ENCODE measurements around the gene PSMG2. TPM values are rescaled to one million over a fixed set of nuclear protein-coding genes. Genes with fewer than 3 reads are reported as not detected.
A peak's percentile ranks its signal among the peaks of the same experiment; 100 is the strongest.

PSMG2 gene
- total and polyA plus RNA-seq, 9 of the 15 experiments (the other 6 are each of a cell fraction or from before 2014, with no cell fraction given), result 59.9 to 271 (median 111) TPM

- TF ChIP-seq, protein P1, sequence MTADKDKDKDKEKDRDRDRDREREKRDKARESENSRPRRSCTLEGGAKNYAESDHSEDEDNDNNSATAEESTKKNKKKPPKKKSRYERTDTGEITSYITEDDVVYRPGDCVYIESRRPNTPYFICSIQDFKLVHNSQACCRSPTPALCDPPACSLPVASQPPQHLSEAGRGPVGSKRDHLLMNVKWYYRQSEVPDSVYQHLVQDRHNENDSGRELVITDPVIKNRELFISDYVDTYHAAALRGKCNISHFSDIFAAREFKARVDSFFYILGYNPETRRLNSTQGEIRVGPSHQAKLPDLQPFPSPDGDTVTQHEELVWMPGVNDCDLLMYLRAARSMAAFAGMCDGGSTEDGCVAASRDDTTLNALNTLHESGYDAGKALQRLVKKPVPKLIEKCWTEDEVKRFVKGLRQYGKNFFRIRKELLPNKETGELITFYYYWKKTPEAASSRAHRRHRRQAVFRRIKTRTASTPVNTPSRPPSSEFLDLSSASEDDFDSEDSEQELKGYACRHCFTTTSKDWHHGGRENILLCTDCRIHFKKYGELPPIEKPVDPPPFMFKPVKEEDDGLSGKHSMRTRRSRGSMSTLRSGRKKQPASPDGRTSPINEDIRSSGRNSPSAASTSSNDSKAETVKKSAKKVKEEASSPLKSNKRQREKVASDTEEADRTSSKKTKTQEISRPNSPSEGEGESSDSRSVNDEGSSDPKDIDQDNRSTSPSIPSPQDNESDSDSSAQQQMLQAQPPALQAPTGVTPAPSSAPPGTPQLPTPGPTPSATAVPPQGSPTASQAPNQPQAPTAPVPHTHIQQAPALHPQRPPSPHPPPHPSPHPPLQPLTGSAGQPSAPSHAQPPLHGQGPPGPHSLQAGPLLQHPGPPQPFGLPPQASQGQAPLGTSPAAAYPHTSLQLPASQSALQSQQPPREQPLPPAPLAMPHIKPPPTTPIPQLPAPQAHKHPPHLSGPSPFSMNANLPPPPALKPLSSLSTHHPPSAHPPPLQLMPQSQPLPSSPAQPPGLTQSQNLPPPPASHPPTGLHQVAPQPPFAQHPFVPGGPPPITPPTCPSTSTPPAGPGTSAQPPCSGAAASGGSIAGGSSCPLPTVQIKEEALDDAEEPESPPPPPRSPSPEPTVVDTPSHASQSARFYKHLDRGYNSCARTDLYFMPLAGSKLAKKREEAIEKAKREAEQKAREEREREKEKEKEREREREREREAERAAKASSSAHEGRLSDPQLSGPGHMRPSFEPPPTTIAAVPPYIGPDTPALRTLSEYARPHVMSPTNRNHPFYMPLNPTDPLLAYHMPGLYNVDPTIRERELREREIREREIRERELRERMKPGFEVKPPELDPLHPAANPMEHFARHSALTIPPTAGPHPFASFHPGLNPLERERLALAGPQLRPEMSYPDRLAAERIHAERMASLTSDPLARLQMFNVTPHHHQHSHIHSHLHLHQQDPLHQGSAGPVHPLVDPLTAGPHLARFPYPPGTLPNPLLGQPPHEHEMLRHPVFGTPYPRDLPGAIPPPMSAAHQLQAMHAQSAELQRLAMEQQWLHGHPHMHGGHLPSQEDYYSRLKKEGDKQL (CRISPR knock-in tag; IDR thresholded peaks at IDR 0.05; ENCODE audit: borderline replicate concordance), result no peak
- TF ChIP-seq CEBPG (CRISPR knock-in tag; IDR thresholded peaks at IDR 0.05), result no peak
- TF ChIP-seq CEBPG (tag; conservative IDR thresholded peaks at IDR 0.05 in 1 of 2, IDR thresholded peaks at IDR 0.05 in 1 of 2), result no peak
- TF ChIP-seq, protein P2, sequence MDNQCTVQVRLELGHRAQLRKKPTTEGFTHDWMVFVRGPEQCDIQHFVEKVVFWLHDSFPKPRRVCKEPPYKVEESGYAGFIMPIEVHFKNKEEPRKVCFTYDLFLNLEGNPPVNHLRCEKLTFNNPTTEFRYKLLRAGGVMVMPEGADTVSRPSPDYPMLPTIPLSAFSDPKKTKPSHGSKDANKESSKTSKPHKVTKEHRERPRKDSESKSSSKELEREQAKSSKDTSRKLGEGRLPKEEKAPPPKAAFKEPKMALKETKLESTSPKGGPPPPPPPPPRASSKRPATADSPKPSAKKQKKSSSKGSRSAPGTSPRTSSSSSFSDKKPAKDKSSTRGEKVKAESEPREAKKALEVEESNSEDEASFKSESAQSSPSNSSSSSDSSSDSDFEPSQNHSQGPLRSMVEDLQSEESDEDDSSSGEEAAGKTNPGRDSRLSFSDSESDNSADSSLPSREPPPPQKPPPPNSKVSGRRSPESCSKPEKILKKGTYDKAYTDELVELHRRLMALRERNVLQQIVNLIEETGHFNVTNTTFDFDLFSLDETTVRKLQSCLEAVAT (IDR thresholded peaks at IDR 0.05), result no peak
- no peak for TF ChIP-seq ETV5 (CRISPR knock-in tag; IDR thresholded peaks at IDR 0.05; ENCODE audit: low read depth)
- peak; percentile 35 for TF ChIP-seq HNRNPLL (IDR thresholded peaks at IDR 0.05; ENCODE audit: low read depth, low read length, poor library complexity, severe bottlenecking)
- TF ChIP-seq FOXJ2 (tag; IDR thresholded peaks at IDR 0.05), result no peak
- no peak for TF ChIP-seq RCOR1 (IDR thresholded peaks at IDR 0.05; ENCODE audit: borderline replicate concordance in 1 of 2, low read depth in 2 of 2, low read length in 2 of 2)
- no peak for TF ChIP-seq DIDO1 (tag; IDR thresholded peaks at IDR 0.05; ENCODE audit: low read depth)
- no peak for TF ChIP-seq ZNF445 (CRISPR knock-in tag; IDR thresholded peaks at IDR 0.05; ENCODE audit: low read depth)
- TF ChIP-seq ZNF133 (CRISPR knock-in tag; IDR thresholded peaks at IDR 0.05), result no peak
- TF ChIP-seq CCAR2 (IDR thresholded peaks at IDR 0.05; ENCODE audit: low read depth, low read length), result no peak
- TF ChIP-seq KDM1A (IDR thresholded peaks at IDR 0.05), result no peak
- no peak for TF ChIP-seq BCL6 (CRISPR knock-in tag; IDR thresholded peaks at IDR 0.05)
- TF ChIP-seq HMGN3 (IDR thresholded peaks at IDR 0.05; ENCODE audit: borderline replicate concordance, extremely low read depth, insufficient read length, low read depth, low read length), result peak; percentile 47
- no peak for TF ChIP-seq NR3C1 (CRISPR knock-in tag; IDR thresholded peaks at IDR 0.05)
- TF ChIP-seq TSHZ1 (CRISPR knock-in tag; IDR thresholded peaks at IDR 0.05), result no peak
- TF ChIP-seq TCF7 (IDR thresholded peaks at IDR 0.05; ENCODE audit: borderline replicate concordance), result no peak
Measured at GRCh38 chr18:12656938-12657683, 45.7 kb upstream of the PSMG2 start (continued).

All from K562 (cell line).